Caco-2 (cell line): ENCODE data around the gene ANKRD13A. TPM values are rescaled to one million over a fixed set of nuclear protein-coding genes. Genes with fewer than 3 reads are reported as not detected.

Experiments
- BruUV-seq: library from RNA; stranded (reverse); fragments of 400-500 nt; replicated peaks from 2 replicates; lab custom pipeline; 2021; lab: Mats Ljungman, UMichigan
- CTCF ChIA-PET: fragments of 300-600 bp; sonication (Branson Sonifier 250); formaldehyde crosslinking; loops from one replicate; lab custom pipeline; 2022; ENCODE audit warnings: antibody characterized with exemption; lab: Charles Lee
- POLR2A ChIA-PET: fragments of 300-600 bp; sonication (Branson Sonifier 250); formaldehyde crosslinking; loops from one replicate; lab custom pipeline; 2022; ENCODE audit warnings: antibody characterized with exemption; lab: Charles Lee
- DNase-seq, 2 experiments: peaks; one replicate each; pipeline versions ENCODE4 v3.0.0 to v3.0.0-alpha.2; 2020 to 2022
- H3K27me3 ChIP-seq: replicated peaks from 2 replicates; pipeline ENCODE4 v1.6.0; 2011; ENCODE audit warnings: low read length; ENCODE audit not compliant: control insufficient read depth, insufficient read depth
- H3K36me3 ChIP-seq: 2 replicates; pipeline ENCODE4 v1.5.1; 2011; ENCODE audit warnings: low read length; ENCODE audit not compliant: control insufficient read depth, insufficient read depth
- H3K4me1 ChIP-seq: fragments of 250-450 bp; sonication (Bioruptor Pico); 2 replicates; pipeline ENCODE4 v1.5.1; 2020; ENCODE audit warnings: mild to moderate bottlenecking
- H3K4me3 ChIP-seq: 2 replicates; pipeline ENCODE4 v1.5.1; 2011; ENCODE audit warnings: low read depth, mild to moderate bottlenecking, control low read depth, low read length
- H3K9me3 ChIP-seq: fragments of 250-450 bp; sonication (Bioruptor Pico); 2 replicates; pipeline ENCODE4 v1.5.1; 2020; ENCODE audit warnings: mild to moderate bottlenecking, moderate library complexity
- H3K27ac Mint-ChIP-seq: one replicate; pipeline ENCODE4 v1.8.0; 2022; ENCODE audit warnings: mixed read lengths; ENCODE audit not compliant: unreplicated experiment
- H3K27me3 Mint-ChIP-seq: one replicate; pipeline ENCODE4 v1.8.0; 2022; ENCODE audit warnings: mixed read lengths; ENCODE audit not compliant: insufficient read depth, unreplicated experiment
- H3K36me3 Mint-ChIP-seq: one replicate; pipeline ENCODE4 v1.8.0; 2022; ENCODE audit warnings: mild to moderate bottlenecking, mixed read lengths; ENCODE audit not compliant: insufficient read depth, unreplicated experiment
- H3K4me1 Mint-ChIP-seq: one replicate; pipeline ENCODE4 v1.8.0; 2022; ENCODE audit warnings: low read depth, mixed read lengths; ENCODE audit not compliant: unreplicated experiment
- H3K4me3 Mint-ChIP-seq: one replicate; pipeline ENCODE4 v1.8.0; 2022; ENCODE audit warnings: mild to moderate bottlenecking, moderate library complexity, mixed read lengths; ENCODE audit not compliant: unreplicated experiment
- H3K9me3 Mint-ChIP-seq: one replicate; pipeline ENCODE4 v1.8.0; 2022; ENCODE audit warnings: mixed read lengths; ENCODE audit not compliant: unreplicated experiment
- CTCF ChIP-seq, 2 experiments: fragments of 200-600 bp in 1 of 2; IDR thresholded peaks; 1 replicate in 1 of 2; 2 replicates in 1 of 2; pipeline versions ENCODE4 v1.5.1 to v1.8.0; 2011 to 2022; ENCODE audit warnings: antibody characterized with exemption in 1 of 2, control low read depth in 1 of 2, inconsistent platforms in 1 of 2, low read depth in 1 of 2, low read length in 1 of 2, mild to moderate bottlenecking in 1 of 2, moderate library complexity in 1 of 2; ENCODE audit not compliant: insufficient read depth in 1 of 2, severe bottlenecking in 1 of 2, unreplicated experiment in 1 of 2
- intact Hi-C: fragments of 100-400 bp; cut with micrococcal nuclease; formaldehyde crosslinking; loops from one replicate; pipeline ENCODE4 v1.10.0; 2022; ENCODE audit not compliant: unreplicated experiment
- total RNA-seq: library from RNA; stranded (reverse); gene quantifications from 2 replicates; pipeline ENCODE4 v1.2.3, GENCODE V29; 2022

Gene ANKRD13A
- total RNA-seq, 1 experiment from 2014 or later, result 42.2 TPM

- H3K4me1 Mint-ChIP-seq, result peaks cover 25% of the 10 kb centered on the region
- Histone ChIP-seq H3K36me3 (peaks cover 5% of the 10 kb centered on the region), H3K27me3 (no peaks in the 10 kb centered on the region), H3K9me3 (no peaks in the 10 kb centered on the region), H3K4me1 (peaks cover 32% of the 10 kb centered on the region), H3K4me3 (no peak overlapping the region)
- no peak for DNase-seq
- H3K4me3 Mint-ChIP-seq, result no peak overlapping the region
- BruUV-seq, result no TSS peak
- H3K27me3 Mint-ChIP-seq, result no peaks in the 10 kb centered on the region
- intact Hi-C loops, result loop anchor here (5.0 kb wide), 1 partner anchor 38 kb away; the partner anchor contains the start of genes ANKRD13A and GIT2
- no peaks in the 10 kb centered on the region for H3K9me3 Mint-ChIP-seq
- peak overlapping the region; percentile 46 for H3K27ac Mint-ChIP-seq
- H3K36me3 Mint-ChIP-seq, result peaks cover 37% of the 10 kb centered on the region
- CTCF ChIA-PET, result no interaction called here
- POLR2A ChIA-PET, result no interaction called here
- TF ChIP-seq CTCF (IDR thresholded peaks at IDR 0.05; ENCODE audit: insufficient read depth in 1 of 2, low read depth in 1 of 2, low read length in 1 of 2, severe bottlenecking in 1 of 2, unreplicated experiment in 1 of 2), result no peak
Measured at GRCh38 chr12:110035534-110036104, 36.4 kb downstream of the ANKRD13A start.

- intact Hi-C loops, result loop anchor here (5.0 kb wide), 1 partner anchor 40 kb away; the partner anchor contains the start of genes ANKRD13A and GIT2
- POLR2A ChIA-PET, result no interaction called here
Measured at GRCh38 chr12:110037315-110037714, 38.1 kb downstream of the ANKRD13A start.

GRCh38 chr12:110038741-110039084 lies 39.5 kb downstream of the ANKRD13A start:
- POLR2A ChIA-PET, result no interaction called here
- Histone ChIP-seq H3K4me1 (peaks cover 47% of the 10 kb centered on the region), H3K4me3 (no peak overlapping the region), H3K27me3 (no peaks in the 10 kb centered on the region), H3K9me3 (no peaks in the 10 kb centered on the region), H3K36me3 (peaks cover 5% of the 10 kb centered on the region)
- Mint-ChIP-seq H3K27ac (peak overlapping the region; percentile 100), H3K4me3 (peak overlapping the region; percentile 78), H3K9me3 (no peaks in the 10 kb centered on the region), H3K4me1 (peaks cover 32% of the 10 kb centered on the region), H3K36me3 (peaks cover 46% of the 10 kb centered on the region), H3K27me3 (no peaks in the 10 kb centered on the region)
- intact Hi-C loops, result loop anchor here (5.0 kb wide), 1 partner anchor 41 kb away; the partner anchor contains the start of genes ANKRD13A and GIT2
- TF ChIP-seq CTCF (IDR thresholded peaks at IDR 0.05; ENCODE audit: insufficient read depth in 1 of 2, low read depth in 1 of 2, low read length in 1 of 2, severe bottlenecking in 1 of 2, unreplicated experiment in 1 of 2), result no peak
- CTCF ChIA-PET, result interaction anchor here (0.5 kb wide), 1 partner anchor 393 kb away, joined by 3 read pairs; no protein-coding TSS in a partner anchor
- no peak for DNase-seq
- no TSS peak for BruUV-seq

More at GRCh38 chr12:110037315-110037714, 38.1 kb downstream of the ANKRD13A start:
- peak overlapping the region; percentile 100 for H3K27ac Mint-ChIP-seq
- no peaks in the 10 kb centered on the region for H3K27me3 Mint-ChIP-seq
- Histone ChIP-seq H3K4me1 (peaks cover 47% of the 10 kb centered on the region), H3K9me3 (no peaks in the 10 kb centered on the region), H3K36me3 (peaks cover 5% of the 10 kb centered on the region), H3K27me3 (no peaks in the 10 kb centered on the region), H3K4me3 (no peak overlapping the region)
- H3K4me3 Mint-ChIP-seq, result no peak overlapping the region
- peaks cover 27% of the 10 kb centered on the region for H3K4me1 Mint-ChIP-seq
- H3K36me3 Mint-ChIP-seq, result peaks cover 38% of the 10 kb centered on the region
- no peak for TF ChIP-seq CTCF (IDR thresholded peaks at IDR 0.05; ENCODE audit: insufficient read depth in 1 of 2, low read depth in 1 of 2, low read length in 1 of 2, severe bottlenecking in 1 of 2, unreplicated experiment in 1 of 2)
- no peaks in the 10 kb centered on the region for H3K9me3 Mint-ChIP-seq
- CTCF ChIA-PET, result no interaction called here
- no peak for DNase-seq
- no TSS peak for BruUV-seq
